Natural killer cell treated with Interleukin-12 subunit alpha and Interleukin-12 subunit beta and Interleukin-15 and Interleukin-18, amount 100 ng/mL, for 72 hours (primary cell): ENCODE results near the gene NOTUM. TPM values are rescaled to one million over a fixed set of nuclear protein-coding genes. Genes with fewer than 3 reads are reported as not detected.

Source experiments
- ATAC-seq, 2 donors: fragments of 150-1000 bp; cut with Tn5 transposase in 1 of 2; sonication (Bioruptor Pico), chemical (Tn5 transposase) in 1 of 2; 2 replicates each; pipeline ENCODE4 v1.10.0; 2021
- DNase-seq: peaks from one replicate; pipeline ENCODE4 v3.0.0; 2022; ENCODE audit warnings: low spot score
- H3K27ac Mint-ChIP-seq, 2 donors: 1 replicate in 1 of 2; 2 replicates in 1 of 2; pipeline ENCODE4 v1.8.0; 2022; ENCODE audit warnings: mixed read lengths in 2 of 2, mild to moderate bottlenecking in 1 of 2, moderate library complexity in 1 of 2
- H3K27me3 Mint-ChIP-seq, 2 donors: 1 replicate in 1 of 2; 2 replicates in 1 of 2; pipeline ENCODE4 v1.8.0; 2022; ENCODE audit warnings: mixed read lengths in 2 of 2
- H3K36me3 Mint-ChIP-seq: one replicate; pipeline ENCODE4 v1.8.0; 2022; ENCODE audit warnings: mixed read lengths
- H3K4me1 Mint-ChIP-seq, 2 donors: 1 replicate in 1 of 2; 2 replicates in 1 of 2; pipeline ENCODE4 v1.8.0; 2022; ENCODE audit warnings: low read depth in 2 of 2, mixed read lengths in 2 of 2, mild to moderate bottlenecking in 1 of 2
- H3K4me3 Mint-ChIP-seq: one replicate; pipeline ENCODE4 v1.8.0; 2022; ENCODE audit warnings: mixed read lengths
- H3K9me3 Mint-ChIP-seq: 2 replicates; pipeline ENCODE4 v1.8.0; 2022; ENCODE audit warnings: mixed read lengths
- total RNA-seq, 2 donors: library from RNA; stranded (reverse); gene quantifications; one replicate each; pipeline ENCODE4 v1.2.3, GENCODE V29; 2022

The NOTUM gene
- total RNA-seq, 2 donors from 2014 or later = 0.17 TPM; not detected in 1

GRCh38 chr17:81952792-81953228 lies 8.2 kb downstream of the NOTUM start:
- DNase-seq (no peak), ATAC-seq (peak in 1 of 2 donors; percentile 33)
- Mint-ChIP-seq H3K4me3 (no peak overlapping the region), H3K4me1 (peaks cover 0 to 2% of the 10 kb centered on the region in 2 donors), H3K36me3 (no peaks in the 10 kb centered on the region), H3K27me3 (peaks cover 0 to 6% of the 10 kb centered on the region in 2 donors), H3K9me3 (no peaks in the 10 kb centered on the region), H3K27ac (no peak overlapping the region)

DNA sequence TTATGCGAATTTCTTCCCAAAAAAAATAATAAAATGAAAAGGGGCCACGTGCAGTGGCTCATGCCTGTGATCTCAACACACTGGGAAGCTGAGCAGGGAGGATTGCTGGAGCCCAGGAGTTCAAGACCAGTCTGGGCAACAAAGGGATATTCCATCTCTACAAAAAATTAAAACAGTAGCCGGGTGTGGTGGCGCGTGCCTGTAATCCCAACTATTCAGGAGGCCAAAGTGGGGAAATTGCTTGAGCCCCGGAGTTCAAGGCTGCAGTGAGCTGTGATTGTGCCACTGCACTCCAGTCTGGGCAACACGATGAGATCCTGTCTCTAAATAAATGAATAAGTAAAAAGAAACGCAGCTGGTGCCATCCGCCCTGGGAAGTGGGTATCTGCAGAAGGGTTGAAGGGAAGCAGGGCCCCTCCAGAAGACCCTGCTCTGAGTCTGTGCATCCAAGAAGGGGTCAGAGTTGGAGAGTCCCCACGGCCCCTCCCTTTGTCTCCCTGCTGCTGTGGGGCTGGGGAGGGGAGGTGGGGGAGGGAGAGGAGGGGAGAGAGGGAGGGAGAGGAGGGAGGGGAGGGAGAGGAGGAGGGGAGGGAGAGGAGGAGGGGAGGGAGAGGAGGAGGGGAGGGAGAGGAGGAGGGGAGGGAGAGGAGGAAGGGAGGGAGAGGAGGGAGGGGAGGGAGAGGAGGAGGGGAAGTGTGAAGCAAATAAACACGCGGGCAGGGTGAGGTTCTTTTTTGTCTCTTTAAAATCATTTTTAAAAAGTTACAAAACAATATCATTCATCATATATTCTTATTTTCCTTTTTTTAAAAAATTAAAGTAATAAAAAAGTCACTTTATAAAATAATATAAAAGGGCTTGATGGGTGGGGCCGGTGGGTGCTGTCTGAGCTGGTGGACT lies 9.0 kb downstream of the NOTUM start:
- no peak overlapping the region for H3K27ac Mint-ChIP-seq
- DNase-seq (no peak), ATAC-seq (no peak)
- H3K36me3 Mint-ChIP-seq = no peaks in the 10 kb centered on the region
- no peaks in the 10 kb centered on the region for H3K4me1 Mint-ChIP-seq
- H3K4me3 Mint-ChIP-seq = no peak overlapping the region
- peaks cover 0 to 2% of the 10 kb centered on the region in 2 donors for H3K27me3 Mint-ChIP-seq
- H3K9me3 Mint-ChIP-seq = no peaks in the 10 kb centered on the region

DNA sequence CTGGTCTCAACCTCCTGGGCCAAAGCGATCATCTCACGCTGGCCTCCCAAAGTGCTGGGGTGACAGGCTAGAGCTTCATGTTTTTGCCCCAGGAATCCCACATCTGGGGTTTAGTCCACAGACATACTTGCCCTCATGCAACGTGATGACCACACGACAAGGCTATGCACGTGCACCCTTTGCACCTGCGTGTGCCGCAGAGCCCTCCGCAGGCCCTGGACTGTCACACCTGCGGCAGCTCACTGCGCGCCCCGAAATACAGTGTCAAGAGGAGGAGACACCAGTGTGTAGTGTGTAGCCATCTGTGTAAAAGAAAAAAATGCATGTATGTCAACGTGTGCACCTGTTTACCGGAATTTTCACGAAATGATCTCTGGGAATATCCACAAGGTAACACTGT lies 10.5 kb downstream of the NOTUM start:
- H3K4me1 Mint-ChIP-seq = no peaks in the 10 kb centered on the region
- H3K9me3 Mint-ChIP-seq = no peaks in the 10 kb centered on the region
- DNase-seq (no peak), ATAC-seq (no peak)
- no peaks in the 10 kb centered on the region for H3K36me3 Mint-ChIP-seq
- no peak overlapping the region for H3K27ac Mint-ChIP-seq
- H3K4me3 Mint-ChIP-seq = no peak overlapping the region
- H3K27me3 Mint-ChIP-seq = peaks cover 0 to 2% of the 10 kb centered on the region in 2 donors

DNA sequence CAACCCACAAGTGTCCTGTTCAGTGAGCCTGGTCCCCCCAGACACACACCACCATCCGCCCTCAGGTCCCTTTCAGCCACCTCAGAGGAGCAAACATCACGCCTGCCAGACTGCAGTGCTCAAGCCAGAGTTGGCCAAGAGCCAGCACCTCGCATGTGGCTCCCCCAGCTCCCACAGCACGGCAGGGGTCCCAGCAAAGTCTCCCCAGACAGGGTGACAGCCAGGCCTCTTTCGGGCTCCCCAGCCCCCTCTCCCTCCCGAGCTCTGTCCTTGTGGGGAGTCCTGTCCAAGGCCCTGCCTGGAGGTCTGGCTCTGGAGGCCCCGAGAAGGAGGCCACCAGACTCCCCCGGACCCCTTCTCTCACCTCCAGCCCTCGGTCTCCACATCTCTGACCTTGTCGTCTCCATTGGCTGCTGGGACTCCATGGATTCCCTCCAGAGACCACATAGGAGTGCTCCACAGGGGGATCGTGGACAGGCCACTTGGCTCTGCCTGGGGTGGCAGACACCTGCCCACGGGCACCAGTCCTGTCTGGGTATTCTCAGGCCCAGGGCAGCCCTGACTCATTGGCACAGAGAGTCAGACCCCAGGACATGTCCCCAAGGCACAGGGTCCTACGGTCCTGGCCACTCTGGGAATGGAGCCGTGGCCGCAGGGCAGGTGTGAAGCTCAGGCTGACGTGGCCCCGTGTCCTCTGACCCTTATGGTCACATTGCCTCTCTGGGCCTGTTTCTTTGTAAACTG lies 12.2 kb downstream of the NOTUM start:
- H3K27ac Mint-ChIP-seq = no peak overlapping the region
- H3K36me3 Mint-ChIP-seq = no peaks in the 10 kb centered on the region
- H3K4me1 Mint-ChIP-seq = no peaks in the 10 kb centered on the region
- no peak overlapping the region for H3K4me3 Mint-ChIP-seq
- peaks cover 0 to 2% of the 10 kb centered on the region in 2 donors for H3K27me3 Mint-ChIP-seq
- DNase-seq (peak; percentile 58), ATAC-seq (peak in 1 of 2 donors; percentile 40)
- H3K9me3 Mint-ChIP-seq = no peaks in the 10 kb centered on the region

- Mint-ChIP-seq H3K36me3 (no peaks in the 10 kb centered on the region), H3K4me3 (no peak within 1 kb of the TSS), H3K4me1 (no peaks in the 10 kb centered on the region), H3K27me3 (peaks cover 0 to 2% of the 10 kb centered on the region in 2 donors), H3K9me3 (no peaks in the 10 kb centered on the region), H3K27ac (no peak within 1 kb of the TSS)
- no peak for ATAC-seq
- DNase-seq = no peak
Measured at GRCh38 chr17:81947189-81947588, 13.8 kb downstream of the NOTUM start, which contains the start of gene MYADML2. TSS of gene MYADML2 (minus strand) at chr17:81947233. CDS start at chr17:81941741, 5,492 bp downstream.

DNA sequence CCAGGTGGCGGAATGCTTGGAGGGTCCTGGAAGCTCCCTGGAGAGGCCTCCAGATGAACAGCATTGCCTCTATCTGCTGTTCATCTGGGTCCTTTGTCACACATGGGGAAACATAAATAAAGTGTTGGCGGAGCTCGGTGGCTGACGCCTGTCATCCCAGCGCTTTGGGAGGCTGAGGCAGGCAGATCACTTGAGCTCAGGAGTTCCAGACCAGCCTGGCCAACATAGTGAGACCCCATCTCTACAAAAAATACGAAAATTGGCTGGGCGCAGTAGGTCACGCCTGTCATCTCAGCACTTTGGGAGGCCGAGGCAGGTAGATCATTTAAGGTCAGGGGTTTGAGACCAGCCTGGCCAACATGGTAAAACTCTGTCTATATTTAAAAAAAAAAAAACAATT lies 16.1 kb downstream of the NOTUM start:
- no peaks in the 10 kb centered on the region for H3K9me3 Mint-ChIP-seq
- H3K27me3 Mint-ChIP-seq = no peaks in the 10 kb centered on the region
- DNase-seq (no peak), ATAC-seq (no peak)
- H3K27ac Mint-ChIP-seq = no peak overlapping the region
- no peak overlapping the region for H3K4me3 Mint-ChIP-seq
- H3K36me3 Mint-ChIP-seq = no peaks in the 10 kb centered on the region
- H3K4me1 Mint-ChIP-seq = no peaks in the 10 kb centered on the region

GRCh38 chr17:81942167-81942553 lies 18.8 kb downstream of the NOTUM start:
- Mint-ChIP-seq H3K27ac (no peak overlapping the region), H3K36me3 (no peaks in the 10 kb centered on the region), H3K9me3 (no peaks in the 10 kb centered on the region), H3K4me1 (peaks cover 6% of the 10 kb centered on the region in 2 donors), H3K27me3 (no peaks in the 10 kb centered on the region), H3K4me3 (no peak overlapping the region)
- DNase-seq (no peak), ATAC-seq (no peak)

DNA sequence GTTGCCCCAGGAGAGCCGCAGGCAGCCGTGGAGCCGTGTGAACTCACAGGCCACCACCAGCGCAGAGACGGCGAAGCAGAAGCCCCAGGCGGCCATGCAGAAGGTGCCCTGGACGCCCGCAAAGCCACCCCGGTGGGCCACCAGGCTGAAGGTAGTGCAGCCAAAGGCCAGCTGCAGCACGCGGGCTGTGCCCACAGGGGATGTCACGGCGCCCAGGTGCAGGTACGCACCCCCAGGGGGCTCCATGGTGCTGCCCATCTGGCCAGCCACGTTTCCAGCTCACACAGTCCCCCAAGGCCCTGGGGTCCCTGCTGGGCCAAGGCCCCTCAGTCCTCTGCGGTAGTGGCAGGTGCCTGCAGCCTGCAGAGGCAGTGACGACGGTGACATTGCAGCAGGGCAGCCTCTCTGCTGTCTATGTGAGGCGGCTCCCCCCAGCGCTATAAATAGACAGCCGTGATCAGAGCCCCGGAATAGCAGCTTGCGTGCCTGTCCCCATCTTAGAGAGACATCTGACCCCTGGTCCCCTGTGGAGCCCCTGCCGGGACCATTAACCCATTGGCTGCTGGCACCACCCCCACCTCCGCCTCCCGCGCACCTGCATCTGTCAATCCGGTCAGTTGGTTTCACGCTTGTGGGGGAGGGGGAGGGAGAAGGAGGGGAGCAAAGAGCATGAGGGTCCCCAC lies 19.4 kb downstream of the NOTUM start:
- Mint-ChIP-seq H3K4me1 (peaks cover 6% of the 10 kb centered on the region in 2 donors), H3K9me3 (no peaks in the 10 kb centered on the region), H3K27ac (no peak overlapping the region), H3K36me3 (no peaks in the 10 kb centered on the region), H3K4me3 (no peak overlapping the region), H3K27me3 (no peaks in the 10 kb centered on the region)
- ATAC-seq (no peak), DNase-seq (no peak)

DNA sequence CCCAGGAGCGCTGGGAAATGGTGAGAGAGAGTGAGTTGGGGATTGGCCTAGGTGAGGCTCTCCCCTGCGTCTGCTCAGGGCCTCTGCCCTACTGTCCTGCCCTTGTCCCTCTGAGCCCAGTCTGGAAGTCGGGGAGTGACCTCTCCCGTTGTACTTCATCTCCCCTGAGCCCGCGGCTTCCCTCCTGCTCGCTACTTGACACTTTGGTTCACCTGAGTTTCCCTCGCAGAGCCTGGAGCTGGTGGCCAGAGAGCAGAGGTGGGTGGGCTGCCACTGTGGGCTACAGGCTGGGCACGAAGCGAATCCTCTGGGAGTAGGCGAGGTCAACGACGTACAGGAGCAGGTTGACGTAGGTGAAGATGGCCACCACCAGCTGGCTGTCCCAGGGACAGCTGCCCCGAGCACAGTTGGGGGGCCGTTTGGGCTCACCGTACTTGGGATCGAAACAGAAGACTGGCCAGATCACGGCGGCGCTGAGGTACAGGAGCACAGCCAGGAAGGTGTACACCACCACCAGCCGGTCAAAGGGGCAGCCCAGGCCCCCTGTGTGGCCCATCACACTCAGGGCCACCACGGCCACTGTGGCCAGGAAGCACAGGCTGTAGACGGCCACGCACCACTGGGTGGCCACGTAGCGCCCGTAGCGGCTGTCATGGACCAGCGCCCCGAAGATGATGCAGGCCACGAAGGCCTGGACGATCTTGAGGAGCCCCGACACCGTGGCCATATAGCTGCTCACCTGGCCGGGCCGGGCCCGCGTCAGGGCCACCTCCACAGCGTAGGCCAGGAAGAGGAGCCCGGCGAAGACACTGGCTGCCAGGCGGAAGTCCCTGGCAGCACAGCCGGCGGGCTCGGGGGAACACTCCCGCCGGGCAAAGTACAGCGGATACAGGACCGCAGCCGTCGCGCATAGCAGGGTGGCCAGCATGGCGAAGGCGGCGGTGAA lies 20.2 kb downstream of the NOTUM start:
- Mint-ChIP-seq H3K4me3 (no peak overlapping the region), H3K9me3 (no peaks in the 10 kb centered on the region), H3K36me3 (no peaks in the 10 kb centered on the region), H3K27me3 (no peaks in the 10 kb centered on the region), H3K4me1 (peaks cover 6 to 7% of the 10 kb centered on the region in 2 donors), H3K27ac (no peak overlapping the region)
- ATAC-seq = no peak
- no peak for DNase-seq

- H3K9me3 Mint-ChIP-seq = no peaks in the 10 kb centered on the region
- H3K27ac Mint-ChIP-seq = no peak overlapping the region
- H3K4me1 Mint-ChIP-seq = peaks cover 6 to 9% of the 10 kb centered on the region in 2 donors
- no peaks in the 10 kb centered on the region for H3K36me3 Mint-ChIP-seq
- DNase-seq (no peak), ATAC-seq (no peak)
- H3K4me3 Mint-ChIP-seq = no peak overlapping the region
- H3K27me3 Mint-ChIP-seq = no peaks in the 10 kb centered on the region
Measured at GRCh38 chr17:81939881-81940385, 21.1 kb downstream of the NOTUM start.

DNA sequence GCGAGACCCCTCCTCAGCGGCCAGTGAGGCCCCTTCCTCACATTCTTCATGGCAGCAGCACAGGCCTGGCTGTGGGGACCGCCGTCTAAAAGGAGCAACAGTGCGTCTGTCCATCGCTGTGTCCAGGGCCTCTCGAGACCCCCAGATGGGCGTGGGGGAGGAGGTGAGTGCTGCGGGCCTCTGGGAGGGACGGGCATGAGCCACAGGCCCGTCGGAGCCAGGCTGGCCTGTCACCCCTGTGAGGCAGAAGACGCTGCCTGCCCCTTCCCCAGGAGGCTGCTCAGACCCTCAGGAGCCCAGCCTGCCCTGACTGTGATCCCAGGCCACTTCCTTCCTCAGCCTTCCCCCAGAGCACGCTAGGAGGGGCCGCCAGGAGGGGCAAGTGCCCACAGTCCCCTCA lies 21.8 kb downstream of the NOTUM start:
- no peaks in the 10 kb centered on the region for H3K9me3 Mint-ChIP-seq

GRCh38 chr17:81935709-81936084 lies 25.3 kb downstream of the NOTUM start:
- DNase-seq = no peak
- Mint-ChIP-seq H3K36me3 (no peaks in the 10 kb centered on the region), H3K27ac (no peak overlapping the region), H3K4me3 (peak overlapping the region; percentile 52), H3K4me1 (peaks cover 6 to 12% of the 10 kb centered on the region in 2 donors), H3K9me3 (no peaks in the 10 kb centered on the region), H3K27me3 (peaks cover 0 to 7% of the 10 kb centered on the region in 2 donors)
- ATAC-seq = no peak

More for the DNA sequence above, 21.8 kb downstream of the NOTUM start:
- Mint-ChIP-seq H3K4me1 (peaks cover 6 to 9% of the 10 kb centered on the region in 2 donors), H3K27me3 (no peaks in the 10 kb centered on the region), H3K4me3 (no peak overlapping the region), H3K36me3 (no peaks in the 10 kb centered on the region), H3K27ac (no peak overlapping the region)
- no peak for DNase-seq
- ATAC-seq = no peak
